Stimulated activated CD4-positive, alpha-beta T cell treated with anti-CD3 and anti-CD28 coated beads, Interleukin-12 subunit alpha, Interleukin-12 subunit beta, amount 100 ng/mL, for 48 hours (primary cell): ENCODE measurements around the gene TMEM181.
A peak's percentile ranks its signal among the peaks of the same experiment; 100 is the strongest.
"Not testable (repeated sequence)": the region's sequence is repeated elsewhere in the genome, so short reads cannot be mapped to it uniquely, and the experiment has no call there.

Experiments used
- DNase-seq, 3 donors: peaks; one replicate each; pipeline ENCODE4 v3.0.0-alpha.2; 2020; ENCODE audit warnings: low read depth in 2 of 3, low spot score in 1 of 3

Gene TMEM181

GRCh38 chr6:158593670-158594069 is 33.8 kb downstream of the TMEM181 start:
- no peak for DNase-seq

GRCh38 chr6:158595223-158595622 is 35.3 kb downstream of the TMEM181 start:
- DNase-seq: no peak

GRCh38 chr6:158596861-158597260 is 37.0 kb downstream of the TMEM181 start:
- DNase-seq: no peak

- DNase-seq: no peak
Observed at GRCh38 chr6:158597565-158597964, 37.7 kb downstream of the TMEM181 start.

GRCh38 chr6:158599635-158600034 is 39.7 kb downstream of the TMEM181 start:
- DNase-seq: no peak

GRCh38 chr6:158603261-158604047 is 43.6 kb downstream of the TMEM181 start:
- no peak for DNase-seq

GRCh38 chr6:158604048-158604406 is 44.1 kb downstream of the TMEM181 start:
- no peak for DNase-seq

- DNase-seq: peak; percentile 26 to 66 (median 50)
Observed at GRCh38 chr6:158605266-158605878, 45.5 kb downstream of the TMEM181 start.

- DNase-seq: not testable (repeated sequence)
Observed at GRCh38 chr6:158606011-158606410, 46.1 kb downstream of the TMEM181 start.

- no peak for DNase-seq
Observed at GRCh38 chr6:158606935-158607334, 47.0 kb downstream of the TMEM181 start.

- DNase-seq: no peak
Observed at GRCh38 chr6:158607411-158608170, 47.7 kb downstream of the TMEM181 start.

GRCh38 chr6:158608221-158608620 is 48.3 kb downstream of the TMEM181 start:
- no peak for DNase-seq

GRCh38 chr6:158609455-158610155 is 49.7 kb downstream of the TMEM181 start:
- no peak for DNase-seq

- no peak for DNase-seq
Observed at GRCh38 chr6:158610319-158610968, 50.6 kb downstream of the TMEM181 start.

GRCh38 chr6:158611039-158611438 is 51.1 kb downstream of the TMEM181 start:
- DNase-seq: no peak

- no peak for DNase-seq
Observed at GRCh38 chr6:158611541-158612370, 51.9 kb downstream of the TMEM181 start.

- DNase-seq: not testable (repeated sequence)
Observed at GRCh38 chr6:158614606-158615005, 54.7 kb downstream of the TMEM181 start.

GRCh38 chr6:158618289-158618688 is 58.4 kb downstream of the TMEM181 start:
- not testable (repeated sequence) for DNase-seq

- no peak for DNase-seq
Observed at GRCh38 chr6:158619922-158620801, 60.3 kb downstream of the TMEM181 start.
